ENCODE data around the gene PACSIN3.
"Not testable (repeated sequence)": the region's sequence is repeated elsewhere in the genome, so short reads cannot be mapped to it uniquely, and the experiment has no call there.

DNA sequence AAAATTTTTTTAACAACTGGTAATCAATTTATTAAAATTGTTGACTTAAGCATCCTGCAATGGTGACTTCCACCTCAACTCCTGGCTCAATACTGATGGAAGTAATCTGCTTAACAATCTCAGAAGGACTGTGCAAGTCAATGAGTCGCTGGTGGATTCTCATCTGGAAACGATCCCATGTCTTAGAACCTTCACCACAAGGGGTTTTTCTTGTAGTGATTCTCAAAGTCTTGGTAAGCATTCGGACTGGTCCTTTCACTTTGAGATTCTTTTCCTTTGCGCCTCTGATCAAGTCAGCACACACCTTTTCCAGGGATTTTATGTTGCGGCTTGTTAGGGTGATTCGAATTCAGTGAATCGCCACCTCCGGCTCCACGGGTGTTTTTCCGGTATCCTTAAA lies 4.9 kb upstream of the PACSIN3 start:
- not testable (repeated sequence) for TF ChIP-seq POLR2AphosphoS5 (IDR thresholded peaks at IDR 0.05; ENCODE audit: low read depth, low read length); BRCA1 (IDR thresholded peaks at IDR 0.05; ENCODE audit: low read depth, low read length); EZH2 (IDR thresholded peaks at IDR 0.05; ENCODE audit: low read depth, low read length, severe bottlenecking)
